ENCODE measurements around the gene FAM184A.
"Not testable (repeated sequence)": the region's sequence is repeated elsewhere in the genome, so short reads cannot be mapped to it uniquely, and the experiment has no call there.

The FAM184A gene

DNA sequence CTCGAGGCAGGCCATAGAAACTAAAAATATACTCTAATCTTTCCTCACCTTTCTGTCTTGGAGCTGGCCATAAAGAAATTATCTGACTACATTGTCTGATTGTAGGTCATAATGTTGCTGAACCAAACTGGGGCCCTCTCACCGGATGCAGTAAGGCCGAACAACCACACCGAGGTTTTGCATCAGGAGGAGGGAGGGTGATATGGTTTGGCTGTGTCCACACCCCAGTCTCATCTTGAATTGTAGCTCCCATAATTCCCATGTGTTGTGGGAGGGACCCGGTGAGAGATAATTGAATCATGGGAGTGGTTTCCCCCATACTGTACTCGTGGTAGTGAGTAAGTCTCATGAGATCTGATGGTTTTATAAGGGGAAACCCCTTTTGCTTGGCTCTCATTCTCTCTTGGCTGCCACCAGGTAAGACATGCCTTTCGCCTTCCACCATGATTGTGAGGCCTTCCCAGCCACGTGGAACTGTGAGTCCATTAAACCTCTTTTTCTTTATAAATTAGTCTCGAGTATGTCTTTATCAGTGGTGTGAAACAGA, 19.4 kb upstream of the FAM184A start:
- not testable (repeated sequence) for DNase-seq

DNA sequence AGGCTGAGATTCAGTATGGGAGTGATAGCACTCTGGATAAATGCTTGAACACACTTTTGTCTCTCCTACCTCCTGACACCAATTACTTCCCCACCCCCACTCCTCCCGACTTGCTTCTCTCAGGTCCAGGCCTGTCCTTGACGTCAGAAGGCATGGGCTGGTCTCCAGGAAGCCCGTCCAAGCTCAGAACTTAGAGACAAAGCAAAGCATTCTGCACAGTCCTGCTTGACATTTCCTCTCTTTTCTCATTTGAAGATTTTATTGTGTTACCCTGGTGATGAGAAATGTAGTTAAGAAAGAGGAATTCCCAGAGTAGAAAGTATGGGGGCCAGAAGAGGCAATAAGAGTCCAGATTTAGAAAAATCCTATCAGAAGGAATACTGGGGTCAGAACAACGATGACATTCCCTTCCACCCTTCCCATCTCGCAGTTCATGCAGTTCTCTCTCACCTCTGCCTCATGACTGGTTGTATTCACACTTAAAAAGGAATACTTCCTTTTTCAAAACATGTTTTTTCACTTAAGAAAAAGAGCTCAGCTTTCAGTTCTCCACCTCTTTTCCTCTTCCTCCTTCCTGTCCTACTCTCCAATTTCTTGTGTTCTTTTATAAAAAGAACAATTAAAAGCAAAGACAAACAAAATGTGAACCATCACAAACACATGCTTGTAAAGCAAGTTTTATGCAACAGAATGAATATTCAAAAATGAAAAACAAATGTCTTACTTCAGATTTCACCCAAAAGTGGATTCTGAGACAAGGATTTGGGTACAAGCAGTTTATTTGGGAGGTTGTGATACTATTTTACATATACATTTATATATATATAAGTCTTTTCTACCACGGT, 18.5 kb upstream of the FAM184A start:
- peak; percentile 91 for DNase-seq

DNA sequence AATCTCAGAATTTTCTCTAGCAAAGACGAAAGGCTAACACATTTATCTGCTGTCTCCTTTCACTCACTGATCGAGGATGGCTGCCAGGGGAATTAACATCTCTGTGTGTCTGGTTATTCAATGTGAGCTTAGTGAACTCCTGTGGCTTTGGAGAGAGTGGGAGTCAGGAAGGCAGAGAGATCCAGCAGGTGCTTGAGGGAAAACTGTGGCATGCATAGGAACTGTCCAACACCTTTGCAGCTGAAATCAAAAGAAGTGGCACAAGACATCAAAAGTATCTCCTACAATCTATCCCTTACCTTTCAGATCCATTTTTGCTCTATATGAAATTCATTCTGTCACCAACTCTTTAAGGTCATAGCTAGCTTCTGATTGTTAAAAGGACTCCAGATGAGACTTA, 11.8 kb upstream of the FAM184A start:
- no peak for DNase-seq

DNA sequence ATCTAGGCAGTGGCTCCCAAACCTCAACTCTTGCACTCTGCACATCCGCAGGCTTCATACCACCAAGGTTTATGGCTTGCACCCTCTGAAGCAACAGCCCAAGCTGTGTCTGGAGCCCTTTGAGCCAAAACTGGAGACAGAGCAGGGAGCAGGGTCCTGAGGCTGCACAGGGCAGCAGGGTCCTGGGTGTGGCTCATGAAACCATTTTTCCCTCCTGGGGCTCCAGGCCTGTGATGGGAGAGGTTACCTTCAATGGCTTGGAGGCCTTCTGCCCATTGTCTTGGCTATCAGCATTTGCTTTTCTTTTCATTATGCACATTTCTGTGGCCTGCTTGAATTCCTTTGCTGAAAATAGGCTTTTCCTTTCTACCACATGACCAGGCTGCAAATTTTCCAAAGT, 6.3 kb upstream of the FAM184A start:
- no peak for DNase-seq

DNA sequence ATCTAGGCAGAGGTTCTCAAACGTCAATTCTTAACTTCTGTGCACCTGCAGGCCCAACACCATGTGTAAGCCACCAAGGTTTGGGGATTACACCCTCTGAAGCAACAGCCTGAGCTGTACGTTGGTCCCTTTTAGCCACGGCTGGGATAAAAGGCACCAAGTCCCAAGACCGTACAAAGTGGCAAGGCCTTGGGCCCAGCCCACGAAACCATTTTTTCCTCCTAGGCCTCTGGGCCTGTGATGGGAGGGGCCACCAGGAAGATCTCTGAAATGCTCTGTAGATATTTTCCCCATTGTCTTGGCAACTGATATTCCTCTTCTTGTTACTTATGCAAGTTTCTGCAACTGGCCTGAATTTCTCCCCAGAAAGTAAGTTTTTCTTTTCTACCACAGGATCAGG, 4.5 kb upstream of the FAM184A start:
- no peak for DNase-seq

DNA sequence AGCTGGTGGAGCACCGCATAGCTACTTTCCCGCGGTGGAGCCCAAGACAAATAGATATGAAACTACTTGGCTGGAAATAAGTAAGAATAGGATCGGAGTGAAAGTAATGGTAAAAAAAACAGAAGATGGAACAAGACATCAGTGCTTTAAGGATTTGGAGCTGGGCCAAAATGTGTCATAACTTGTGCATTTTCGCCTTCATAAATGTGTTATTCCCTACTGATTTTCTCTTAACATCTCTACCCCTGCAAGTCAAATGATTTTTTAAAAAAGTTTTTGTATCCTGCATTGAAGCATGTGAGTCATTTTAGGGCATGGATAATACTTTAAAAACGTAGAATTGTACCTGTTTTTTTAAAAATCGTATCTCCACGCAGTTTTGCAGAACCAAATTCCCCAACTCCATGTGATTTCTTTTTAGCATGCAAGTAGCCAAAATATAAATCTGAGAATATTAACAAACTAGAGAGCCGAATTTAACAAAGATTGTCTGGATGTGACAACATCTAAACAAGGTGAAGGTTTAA, 882 bp upstream of the FAM184A start:
- DNase-seq = no peak

DNA sequence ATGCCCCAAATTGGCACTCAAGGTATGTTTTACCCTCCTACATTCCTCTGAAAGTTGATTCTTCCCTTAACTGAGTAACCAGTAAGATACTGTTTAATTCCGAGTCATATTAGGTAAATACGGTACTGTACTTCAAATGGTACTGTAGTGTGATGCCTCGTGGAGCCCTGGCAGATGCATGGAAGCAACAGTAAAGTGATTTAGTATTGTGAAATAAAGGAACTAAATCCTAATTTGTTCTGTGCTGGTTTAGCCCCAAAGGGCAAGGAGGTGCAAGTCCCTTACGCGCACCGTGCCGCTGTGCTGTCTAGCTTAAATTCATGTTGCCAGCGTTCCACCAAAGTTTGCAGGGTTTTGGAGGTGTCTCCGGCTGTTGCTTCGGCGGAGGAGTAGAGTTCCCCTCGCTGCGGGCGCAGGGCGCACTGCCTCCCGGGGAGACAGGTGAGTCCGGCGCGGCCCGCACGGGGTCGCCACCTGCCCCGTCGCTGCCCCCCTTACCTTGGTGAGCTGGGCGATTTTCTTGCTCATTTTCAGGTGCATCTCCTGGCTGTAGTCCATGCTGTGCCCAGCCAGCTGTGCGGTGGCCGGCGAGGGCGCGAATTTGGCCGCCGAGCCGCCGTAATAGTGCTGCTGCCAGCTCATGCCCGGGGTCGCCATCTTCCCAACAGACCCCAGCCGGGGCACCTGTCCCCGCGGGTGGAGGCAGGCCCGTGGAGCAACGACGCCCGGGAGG, 655 bp downstream of the FAM184A start:
- peak; percentile 40 for DNase-seq

DNA sequence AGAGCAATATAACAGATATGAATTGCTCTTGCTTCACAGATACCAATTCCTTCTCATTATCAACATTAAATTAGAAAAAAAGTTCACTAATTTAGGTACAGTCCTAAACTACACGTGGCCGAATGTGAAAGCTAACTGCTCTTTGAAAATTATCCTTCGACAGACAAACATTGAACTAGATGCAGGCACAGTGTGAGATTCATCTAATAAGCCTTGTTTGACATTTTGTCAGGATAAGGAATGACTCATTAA, 1.1 kb downstream of the FAM184A start:
- DNase-seq = no peak

DNA sequence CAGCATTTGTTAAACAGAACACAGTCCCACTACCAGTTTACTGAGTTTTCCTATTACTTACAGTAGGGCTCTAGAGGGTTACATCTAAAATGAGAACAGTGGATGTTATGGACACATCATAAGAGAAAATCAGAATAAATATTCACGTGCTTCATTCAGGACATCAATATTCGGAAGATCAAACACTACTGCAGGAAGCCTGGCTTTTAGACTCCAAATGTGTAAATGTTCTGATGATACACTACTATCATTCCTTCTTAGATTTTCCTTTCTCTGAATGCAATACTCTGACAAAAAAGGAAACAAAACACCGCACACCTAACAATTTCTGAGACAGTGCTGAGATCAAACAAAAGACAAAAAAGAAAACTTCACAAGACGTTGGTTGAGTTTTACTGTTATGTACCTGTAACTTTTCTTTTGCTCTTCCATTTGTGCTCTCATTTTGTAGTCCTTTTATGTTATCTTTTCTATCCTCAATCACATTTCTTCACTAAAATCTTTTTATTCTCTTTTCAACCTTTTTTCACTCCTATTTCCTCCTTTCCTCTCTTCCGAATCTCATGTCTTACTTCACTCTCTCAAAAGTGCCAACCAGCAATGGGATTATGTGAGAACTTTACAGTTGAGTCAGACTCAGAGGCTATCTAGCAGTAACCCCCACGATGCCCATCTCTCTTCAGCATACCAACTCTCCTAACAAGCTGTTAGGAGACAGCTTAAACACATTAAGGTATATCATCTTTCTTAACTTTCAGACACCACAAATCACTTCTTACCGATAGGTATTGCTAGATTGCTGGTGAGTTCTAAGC, 1.7 kb downstream of the FAM184A start:
- DNase-seq = no peak

DNA sequence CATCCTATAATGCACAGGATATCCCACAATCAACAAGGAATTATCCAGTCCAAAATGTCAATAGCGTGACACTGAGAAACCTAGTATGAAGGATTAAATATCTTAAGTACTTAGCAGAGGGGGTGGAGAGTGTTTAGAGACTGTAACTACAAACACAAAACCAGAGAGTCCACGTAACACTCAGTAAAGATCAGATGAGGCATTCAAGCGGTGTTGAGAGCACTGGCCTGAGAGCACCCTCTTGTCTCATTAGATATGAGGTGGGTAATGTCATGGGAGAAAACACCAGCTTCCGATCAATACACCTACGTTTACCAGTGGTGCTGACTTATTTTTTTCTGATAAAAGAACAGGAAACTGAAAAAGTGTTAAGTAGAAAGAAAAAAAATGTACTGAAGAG, 2.3 kb downstream of the FAM184A start:
- DNase-seq = no peak

DNA sequence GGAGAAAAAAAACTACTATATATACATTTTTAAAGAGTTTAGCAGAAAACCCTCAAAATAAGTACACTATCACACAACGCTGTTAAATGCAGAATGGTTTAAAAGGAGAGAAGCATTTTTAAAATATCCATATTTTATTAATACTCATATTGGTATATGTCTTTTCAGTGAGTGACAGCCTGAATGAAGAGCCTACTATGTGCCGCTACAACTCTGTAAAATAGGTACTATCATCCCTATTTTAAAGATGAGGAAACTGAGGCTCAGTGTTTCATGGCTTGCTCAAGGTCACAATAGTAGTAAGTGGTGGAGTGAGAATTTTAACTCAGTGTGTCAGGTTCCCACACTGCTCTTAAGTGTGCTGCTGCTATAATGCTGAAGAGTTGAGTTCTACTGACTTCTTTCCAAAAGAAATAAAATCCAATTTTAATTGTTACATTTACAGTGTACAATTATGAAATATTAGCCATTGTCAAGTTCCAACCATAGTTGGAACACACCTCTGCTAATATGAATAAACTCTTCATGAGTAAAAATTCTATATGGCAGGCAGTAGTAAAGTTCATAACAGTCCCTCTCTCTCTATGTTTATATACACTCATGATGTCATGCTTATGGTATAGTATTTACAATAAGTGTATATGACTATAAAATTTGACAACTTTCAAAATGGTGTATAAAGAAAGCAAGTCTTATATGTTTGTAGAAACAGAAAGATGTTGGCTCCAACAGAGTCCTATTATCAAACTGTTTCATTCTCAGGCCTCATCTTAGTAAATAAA, 3.1 kb downstream of the FAM184A start:
- DNase-seq = no peak

DNA sequence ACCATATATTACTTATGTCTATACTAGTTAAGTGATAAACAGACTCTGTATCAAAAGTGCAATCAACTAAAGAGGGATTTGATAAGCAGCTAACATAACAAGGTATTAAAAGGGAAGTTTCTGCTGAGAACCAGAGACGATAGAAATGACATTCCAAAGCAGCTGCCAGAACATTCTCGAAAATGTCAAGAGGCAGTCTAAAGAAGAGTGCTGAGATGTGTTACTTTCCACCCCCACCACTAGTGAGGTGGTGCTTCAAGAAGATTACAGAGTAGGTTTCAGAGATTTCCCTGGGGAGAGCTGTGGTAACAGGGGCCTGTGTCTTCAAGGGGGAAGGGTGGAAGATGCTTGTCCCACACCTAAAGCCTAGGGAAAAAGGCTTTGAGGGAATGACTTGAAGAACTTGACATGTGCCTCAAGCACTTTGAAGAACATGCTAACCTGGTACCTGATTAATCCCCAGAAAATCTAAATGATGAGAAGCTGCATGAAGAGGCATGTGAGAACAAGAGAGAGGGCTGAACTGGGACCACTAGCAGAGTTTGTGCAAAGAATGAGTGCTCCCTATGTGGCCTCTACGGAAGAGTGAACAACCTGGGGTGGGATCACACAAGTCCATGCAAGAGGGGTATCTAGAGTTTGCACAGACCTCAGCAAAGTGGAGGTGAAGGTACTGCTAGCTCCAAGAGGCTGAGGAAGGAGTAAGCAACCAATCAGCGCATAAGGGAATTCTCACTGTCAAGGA, 5.0 kb downstream of the FAM184A start:
- no peak for DNase-seq

DNA sequence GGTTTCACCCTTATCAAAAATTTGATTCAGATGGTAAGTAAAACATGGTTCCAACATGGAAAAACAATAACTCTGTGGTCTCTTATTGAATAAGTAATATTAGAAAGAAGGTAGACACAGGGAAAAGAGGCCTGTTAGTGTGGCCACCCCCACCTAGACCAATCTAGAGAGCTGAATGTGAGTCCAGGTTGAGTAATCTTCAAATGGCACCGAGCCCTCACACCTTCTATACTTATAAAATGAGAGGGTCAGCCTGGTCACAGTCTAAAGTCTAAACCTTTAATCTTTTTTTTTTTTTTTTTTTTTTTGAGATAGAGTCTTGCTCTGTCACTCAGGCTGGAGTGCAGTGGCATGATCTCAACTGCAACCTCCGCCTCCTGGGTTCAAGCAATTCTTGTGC, 6.9 kb downstream of the FAM184A start:
- DNase-seq = no peak

DNA sequence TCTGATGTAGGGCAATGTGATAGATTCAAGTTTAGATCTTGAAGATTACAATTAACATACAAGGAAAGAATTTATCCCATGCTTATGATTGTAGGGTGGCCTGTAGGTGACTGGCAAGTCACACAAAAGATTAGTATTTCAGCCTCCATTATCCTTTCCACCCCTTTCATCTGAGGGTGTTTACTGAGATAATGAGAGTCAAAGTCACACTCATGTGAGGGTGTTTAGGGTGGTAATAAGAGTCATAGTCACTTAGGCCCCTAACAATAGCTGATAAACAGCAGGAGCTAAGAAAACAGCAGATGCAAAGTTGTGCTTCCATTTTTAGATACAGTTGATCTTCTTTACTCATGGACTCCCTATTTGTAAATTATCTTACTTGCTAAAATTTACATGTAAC, 11.4 kb downstream of the FAM184A start:
- no peak for DNase-seq

DNA sequence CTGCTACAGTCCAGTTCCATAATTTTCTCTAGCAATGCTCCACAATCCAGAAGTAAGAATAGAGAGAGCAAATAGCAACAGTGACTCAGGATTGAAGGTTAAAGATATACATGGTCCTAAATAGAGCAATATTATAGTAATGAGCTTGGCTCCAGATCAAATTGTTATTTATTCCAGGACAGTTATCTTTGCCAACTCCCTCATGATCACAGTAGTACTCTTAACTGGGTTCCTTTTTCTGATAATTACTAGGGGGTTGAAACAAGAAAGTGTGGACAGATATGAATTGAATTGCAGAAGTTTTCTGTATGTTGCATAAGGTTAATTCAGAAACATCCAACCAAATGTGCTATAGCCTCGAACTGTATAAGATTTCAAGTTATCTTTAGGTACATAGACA, 11.9 kb downstream of the FAM184A start:
- DNase-seq = no peak

DNA sequence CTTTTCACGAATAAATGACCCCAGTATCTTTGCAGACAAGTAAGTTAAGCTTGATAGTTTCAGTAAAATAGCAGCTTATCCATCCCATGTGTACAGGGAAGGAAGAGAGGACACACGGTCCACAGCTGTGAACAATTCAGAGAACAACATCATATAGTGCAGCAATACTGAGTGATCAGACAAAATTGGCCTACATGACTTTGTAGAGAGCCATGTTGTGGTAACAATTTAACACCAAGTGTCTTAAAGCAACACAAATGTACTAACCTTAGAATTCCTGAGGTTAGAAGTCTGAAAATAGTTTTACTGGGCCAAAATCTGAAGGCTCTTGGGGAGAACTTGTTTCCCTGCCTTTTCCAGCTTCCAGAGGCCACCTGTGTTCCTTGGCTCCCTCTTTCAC, 12.5 kb downstream of the FAM184A start:
- no peak for DNase-seq

DNA sequence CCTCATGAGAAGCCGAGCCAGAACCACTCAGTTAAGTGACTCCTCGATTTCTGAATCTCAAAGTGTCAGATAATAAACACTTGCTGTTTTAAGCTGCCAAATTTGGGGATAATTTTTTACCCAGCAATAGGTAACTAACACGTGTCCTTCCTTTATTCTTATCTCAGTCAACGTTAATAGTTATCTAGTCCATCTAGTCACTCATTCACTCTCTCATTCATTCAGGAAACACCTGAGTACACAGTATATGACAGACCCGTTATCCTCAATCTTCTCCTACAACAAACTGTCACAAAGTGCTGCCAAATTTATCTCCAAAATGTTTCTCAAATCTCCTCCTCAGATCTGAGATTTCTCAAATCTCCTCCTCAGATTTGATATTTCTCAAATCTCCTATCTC, 13.1 kb downstream of the FAM184A start:
- DNase-seq = no peak

DNA sequence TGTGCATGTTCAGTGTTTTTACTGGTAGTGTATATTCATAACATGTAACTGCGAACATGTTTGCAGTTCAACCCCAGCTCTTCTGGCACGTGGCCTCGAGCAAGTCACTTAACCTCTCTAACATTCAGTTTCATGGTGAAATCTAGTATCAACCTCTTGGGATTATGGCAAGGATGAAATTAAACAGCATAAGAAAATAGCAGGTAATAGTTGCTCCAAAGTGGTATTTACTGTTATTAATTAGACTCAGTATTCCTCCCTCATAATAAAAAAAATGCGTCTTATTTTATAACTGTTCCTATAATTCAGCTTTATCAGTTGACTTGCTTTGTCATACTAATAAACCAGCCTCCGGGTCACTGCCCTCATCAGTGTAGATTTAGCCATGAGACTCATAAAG, 15.0 kb downstream of the FAM184A start:
- no peak for DNase-seq

DNA sequence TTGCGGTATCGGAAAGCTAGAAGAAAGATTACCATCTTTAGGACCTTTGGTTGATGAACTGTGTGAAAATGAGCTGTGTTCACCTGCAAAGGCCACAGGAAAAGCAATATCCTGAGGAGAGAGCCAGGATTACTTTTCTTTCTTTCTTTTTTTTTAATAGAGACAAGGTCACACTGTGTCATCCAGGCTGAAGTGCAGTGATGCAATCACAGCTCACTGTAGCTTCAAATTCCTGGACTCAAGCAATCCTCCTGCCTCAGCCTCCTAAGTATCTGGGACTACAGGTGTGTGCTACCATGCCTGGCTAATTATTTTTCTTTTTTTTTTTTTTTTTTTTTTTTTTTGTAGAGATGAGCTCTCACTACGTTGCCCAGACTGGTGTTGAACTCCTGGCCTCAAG, 17.2 kb downstream of the FAM184A start:
- no peak for DNase-seq

DNA sequence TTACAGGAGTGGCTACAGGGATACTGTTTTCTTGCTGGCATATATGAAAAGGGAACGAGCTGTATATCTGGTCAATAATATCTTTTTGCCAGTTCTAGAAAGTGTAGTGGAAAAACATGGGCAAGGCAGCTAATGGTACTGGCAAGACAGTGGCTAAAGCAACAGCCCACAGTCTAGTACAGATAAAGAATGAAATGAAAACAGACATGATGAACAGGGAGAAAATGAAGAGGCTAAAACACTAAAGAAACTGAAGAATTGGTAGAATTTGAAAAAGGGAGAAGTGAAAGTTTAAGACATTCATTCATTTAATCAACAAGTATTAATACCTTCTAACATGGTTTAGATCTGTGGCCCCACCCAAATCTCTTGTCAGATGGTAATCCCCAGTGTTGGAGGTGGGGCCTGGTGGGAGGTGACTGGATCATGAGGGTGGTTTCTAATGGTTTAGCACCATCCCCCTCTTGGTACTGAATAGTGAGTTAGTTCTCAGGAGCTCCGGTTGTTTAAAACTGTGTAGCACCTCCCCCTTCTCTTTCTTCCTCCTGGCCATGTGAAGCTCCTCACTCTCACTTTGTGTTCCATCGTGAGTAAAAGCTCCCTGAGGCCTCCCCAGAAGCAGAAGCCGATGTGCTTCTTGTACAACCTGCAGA, 18.1 kb downstream of the FAM184A start:
- no peak for DNase-seq

DNA sequence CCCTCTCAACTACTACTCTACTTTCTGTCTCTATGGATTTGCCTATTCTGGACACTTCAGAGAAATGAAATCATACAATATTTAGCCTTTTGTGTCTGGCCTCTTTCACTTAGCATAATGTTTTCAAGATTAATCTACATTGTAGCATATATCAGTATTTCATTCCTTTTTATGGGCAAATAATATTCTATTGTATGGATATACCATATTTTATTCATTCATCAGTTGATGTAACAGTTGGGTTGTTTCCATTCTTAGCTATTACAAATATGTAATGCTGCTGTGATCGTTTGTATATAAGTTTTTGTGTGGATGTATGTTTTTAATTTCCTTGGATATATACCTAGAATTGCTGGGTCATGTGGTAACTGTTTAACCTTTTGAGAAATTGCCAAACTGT, 23.4 kb downstream of the FAM184A start:
- no peak for DNase-seq

All from right hindlimb (tissue), 1 donor.